Amniotic epithelial cell (primary cell): ENCODE data around the gene GRIP2.
A peak's percentile ranks its signal among the peaks of the same experiment; 100 is the strongest.

Experiments used
- DNase-seq: peaks from one replicate; pipeline ENCODE4 v3.0.0-alpha.2; 2010; ENCODE audit warnings: low read depth

The GRIP2 gene

GRCh38 chr3:14452740-14453710 lies 87.1 kb downstream of the GRIP2 start:
- DNase-seq = peak; percentile 74

GRCh38 chr3:14451844-14452739 lies 88.0 kb downstream of the GRIP2 start:
- DNase-seq = peak; percentile 95

- no peak for DNase-seq
Measured at GRCh38 chr3:14450922-14451606, 89.1 kb downstream of the GRIP2 start.

- DNase-seq = no peak
Measured at GRCh38 chr3:14450506-14450905, 89.6 kb downstream of the GRIP2 start.

- no peak for DNase-seq
Measured at GRCh38 chr3:14448756-14449727, 91.1 kb downstream of the GRIP2 start.

GRCh38 chr3:14448063-14448462 lies 92.1 kb downstream of the GRIP2 start:
- DNase-seq = no peak

GRCh38 chr3:14446988-14447570 lies 93.1 kb downstream of the GRIP2 start:
- no peak for DNase-seq

- DNase-seq = no peak
Measured at GRCh38 chr3:14445773-14446172, 94.4 kb downstream of the GRIP2 start.

- no peak for DNase-seq
Measured at GRCh38 chr3:14444380-14444779, 95.8 kb downstream of the GRIP2 start.

GRCh38 chr3:14441920-14442300 lies 98.2 kb downstream of the GRIP2 start:
- no peak for DNase-seq

- no peak for DNase-seq
Measured at GRCh38 chr3:14441240-14441919, 98.8 kb downstream of the GRIP2 start.

GRCh38 chr3:14440531-14441239 lies 99.5 kb downstream of the GRIP2 start:
- DNase-seq = no peak

GRCh38 chr3:14440168-14440518 lies 100.0 kb downstream of the GRIP2 start:
- no peak for DNase-seq

- DNase-seq = no peak
Measured at GRCh38 chr3:14439501-14440167, 100.5 kb downstream of the GRIP2 start.
